Stimulated activated CD8-positive, alpha-beta memory T cell treated with anti-CD3 and anti-CD28 coated beads, Interleukin-15, amount 100 ng/mL, for 48 hours (primary cell): ENCODE measurements around the gene HELZ2.

ENCODE experiments used
- DNase-seq, 2 donors: peaks; one replicate each; pipeline ENCODE4 v3.0.0-alpha.2; 2020; ENCODE audit warnings: low read depth in 2 of 2

Gene HELZ2

GRCh38 chr20:63539441-63540370 lies 34.3 kb downstream of the HELZ2 start:
- no peak for DNase-seq

- no peak for DNase-seq
Measured at GRCh38 chr20:63539092-63539430, 35.0 kb downstream of the HELZ2 start.

- DNase-seq, result no peak
Measured at GRCh38 chr20:63538204-63539091, 35.6 kb downstream of the HELZ2 start.

- DNase-seq, result peak; percentile 94
Measured at GRCh38 chr20:63537525-63538203, 36.4 kb downstream of the HELZ2 start.

- no peak for DNase-seq
Measured at GRCh38 chr20:63536997-63537524, 37.0 kb downstream of the HELZ2 start, which contains the start of gene PTK6. Gene PTK6, minus strand, starts transcription at chr20:63537376. Its CDS starts 62 bp downstream, at chr20:63537314.

GRCh38 chr20:63536241-63536977 lies 37.6 kb downstream of the HELZ2 start:
- DNase-seq, result no peak

GRCh38 chr20:63534831-63535651 lies 39.0 kb downstream of the HELZ2 start:
- DNase-seq, result no peak

GRCh38 chr20:63534427-63534830 lies 39.6 kb downstream of the HELZ2 start:
- no peak for DNase-seq

- DNase-seq, result no peak
Measured at GRCh38 chr20:63533871-63534393, 40.1 kb downstream of the HELZ2 start.

- no peak for DNase-seq
Measured at GRCh38 chr20:63533388-63533787, 40.7 kb downstream of the HELZ2 start.

- DNase-seq, result no peak
Measured at GRCh38 chr20:63532449-63532971, 41.5 kb downstream of the HELZ2 start.

GRCh38 chr20:63531686-63532448 lies 42.2 kb downstream of the HELZ2 start:
- no peak for DNase-seq

GRCh38 chr20:63530788-63531160 lies 43.3 kb downstream of the HELZ2 start:
- DNase-seq, result no peak

GRCh38 chr20:63529861-63530787 lies 43.9 kb downstream of the HELZ2 start:
- DNase-seq, result no peak

GRCh38 chr20:63529180-63529860 lies 44.7 kb downstream of the HELZ2 start:
- DNase-seq, result no peak

GRCh38 chr20:63527184-63527583 lies 46.9 kb downstream of the HELZ2 start:
- no peak for DNase-seq

GRCh38 chr20:63525971-63526370 lies 48.1 kb downstream of the HELZ2 start:
- no peak for DNase-seq
